Fibroblast of skin of abdomen (primary cell): ENCODE data around the gene IGF2R. TPM values are rescaled to one million over a fixed set of nuclear protein-coding genes. Genes with fewer than 3 reads are reported as not detected.
"Not testable (repeated sequence)": the region's sequence is repeated elsewhere in the genome, so short reads cannot be mapped to it uniquely, and the experiment has no call there.

Source experiments
- DNase-seq: peaks from one replicate; pipeline ENCODE4 v3.0.0-alpha.2; 2013
- polyA plus RNA-seq, 2 experiments: library from polyadenylated mRNA; unstranded; fragments of 120-200 nt; gene quantifications; one replicate each; pipeline ENCODE4 v1.2.1, GENCODE V29; 2013; ENCODE audit not compliant: insufficient read length in 2 of 2

The IGF2R gene, protein sequence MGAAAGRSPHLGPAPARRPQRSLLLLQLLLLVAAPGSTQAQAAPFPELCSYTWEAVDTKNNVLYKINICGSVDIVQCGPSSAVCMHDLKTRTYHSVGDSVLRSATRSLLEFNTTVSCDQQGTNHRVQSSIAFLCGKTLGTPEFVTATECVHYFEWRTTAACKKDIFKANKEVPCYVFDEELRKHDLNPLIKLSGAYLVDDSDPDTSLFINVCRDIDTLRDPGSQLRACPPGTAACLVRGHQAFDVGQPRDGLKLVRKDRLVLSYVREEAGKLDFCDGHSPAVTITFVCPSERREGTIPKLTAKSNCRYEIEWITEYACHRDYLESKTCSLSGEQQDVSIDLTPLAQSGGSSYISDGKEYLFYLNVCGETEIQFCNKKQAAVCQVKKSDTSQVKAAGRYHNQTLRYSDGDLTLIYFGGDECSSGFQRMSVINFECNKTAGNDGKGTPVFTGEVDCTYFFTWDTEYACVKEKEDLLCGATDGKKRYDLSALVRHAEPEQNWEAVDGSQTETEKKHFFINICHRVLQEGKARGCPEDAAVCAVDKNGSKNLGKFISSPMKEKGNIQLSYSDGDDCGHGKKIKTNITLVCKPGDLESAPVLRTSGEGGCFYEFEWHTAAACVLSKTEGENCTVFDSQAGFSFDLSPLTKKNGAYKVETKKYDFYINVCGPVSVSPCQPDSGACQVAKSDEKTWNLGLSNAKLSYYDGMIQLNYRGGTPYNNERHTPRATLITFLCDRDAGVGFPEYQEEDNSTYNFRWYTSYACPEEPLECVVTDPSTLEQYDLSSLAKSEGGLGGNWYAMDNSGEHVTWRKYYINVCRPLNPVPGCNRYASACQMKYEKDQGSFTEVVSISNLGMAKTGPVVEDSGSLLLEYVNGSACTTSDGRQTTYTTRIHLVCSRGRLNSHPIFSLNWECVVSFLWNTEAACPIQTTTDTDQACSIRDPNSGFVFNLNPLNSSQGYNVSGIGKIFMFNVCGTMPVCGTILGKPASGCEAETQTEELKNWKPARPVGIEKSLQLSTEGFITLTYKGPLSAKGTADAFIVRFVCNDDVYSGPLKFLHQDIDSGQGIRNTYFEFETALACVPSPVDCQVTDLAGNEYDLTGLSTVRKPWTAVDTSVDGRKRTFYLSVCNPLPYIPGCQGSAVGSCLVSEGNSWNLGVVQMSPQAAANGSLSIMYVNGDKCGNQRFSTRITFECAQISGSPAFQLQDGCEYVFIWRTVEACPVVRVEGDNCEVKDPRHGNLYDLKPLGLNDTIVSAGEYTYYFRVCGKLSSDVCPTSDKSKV (N-terminal part only)
- 55.0 TPM for polyA plus RNA-seq (2013, experiment 1 of 2; ENCODE audit: insufficient read length)
- polyA plus RNA-seq (2013, experiment 2 of 2; ENCODE audit: insufficient read length) = 51.0 TPM

- DNase-seq = peak; percentile 89
Observed at GRCh38 chr6:159968295-159969203, at the start of gene IGF2R. TSS of gene IGF2R (plus strand) at chr6:159969082. CDS start at chr6:159969247, 165 bp downstream.

- DNase-seq = no peak
Observed at GRCh38 chr6:159919800-159920199, 49.1 kb upstream of the IGF2R start.

- not testable (repeated sequence) for DNase-seq
Observed at GRCh38 chr6:159924150-159924549, 44.7 kb upstream of the IGF2R start.

GRCh38 chr6:159926542-159927203 lies 42.2 kb upstream of the IGF2R start:
- no peak for DNase-seq

DNA sequence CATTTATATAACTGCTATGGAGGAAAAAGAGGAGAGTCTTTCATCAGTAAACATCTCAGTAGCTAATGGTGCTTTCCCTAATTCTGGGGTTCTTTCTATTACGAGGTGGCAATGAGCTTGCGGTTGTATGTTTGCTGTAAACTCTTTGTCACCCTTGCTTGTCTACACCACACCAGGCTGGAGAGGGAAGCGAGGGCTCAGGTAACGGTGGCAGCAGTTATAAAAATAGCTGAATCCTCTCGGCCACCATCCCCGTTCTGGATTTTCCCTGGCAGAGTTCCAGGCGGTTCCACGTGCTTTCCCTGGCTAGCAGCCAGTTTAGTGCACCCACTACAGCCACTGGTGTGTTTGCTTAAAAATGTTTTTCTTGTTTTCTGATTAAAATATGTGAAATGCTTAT lies 39.1 kb upstream of the IGF2R start:
- no peak for DNase-seq

- no peak for DNase-seq
Observed at GRCh38 chr6:159931112-159931511, 37.8 kb upstream of the IGF2R start.

DNA sequence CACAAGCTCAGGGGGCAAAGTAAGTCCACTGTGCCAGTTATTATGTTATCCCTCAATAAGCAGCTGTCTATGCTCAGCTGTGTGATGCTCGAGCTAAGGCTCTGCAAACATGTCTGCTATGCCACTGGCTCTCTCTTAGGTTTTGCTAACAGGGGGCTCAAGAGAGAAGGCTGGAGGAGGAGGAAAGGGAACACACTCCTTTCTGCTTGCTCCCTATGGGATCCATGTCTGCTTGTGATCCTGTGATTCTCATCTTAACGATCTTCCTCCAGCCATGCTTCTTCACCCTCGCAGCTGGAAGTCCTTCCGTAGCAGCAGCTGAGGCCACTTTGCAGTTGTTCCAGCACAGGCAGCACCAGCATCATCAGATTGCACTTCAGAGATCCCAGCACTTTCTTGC lies 37.0 kb upstream of the IGF2R start:
- no peak for DNase-seq

- DNase-seq = no peak
Observed at GRCh38 chr6:159933077-159933476, 35.8 kb upstream of the IGF2R start.

GRCh38 chr6:159934181-159934580 lies 34.7 kb upstream of the IGF2R start:
- no peak for DNase-seq

GRCh38 chr6:159935065-159935464 lies 33.8 kb upstream of the IGF2R start:
- DNase-seq = no peak

DNA sequence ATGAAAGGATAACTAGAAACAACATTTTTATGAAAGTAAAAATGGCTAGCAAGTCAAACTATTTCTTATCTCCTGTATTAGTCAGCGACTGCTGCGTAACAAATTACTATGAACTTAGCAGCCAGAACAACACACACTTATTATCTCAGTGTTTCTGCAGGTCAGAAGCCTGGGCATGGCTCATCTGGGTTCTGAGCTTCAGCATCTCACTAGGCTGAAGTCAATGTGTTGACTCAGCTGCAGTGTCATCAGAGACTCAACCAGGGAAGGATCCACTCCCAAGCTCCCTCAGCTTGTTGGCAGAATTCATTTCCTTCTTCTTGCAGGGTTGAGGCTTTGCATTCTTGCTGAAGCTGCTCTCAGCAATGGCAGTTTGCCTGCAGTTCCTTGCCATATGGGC lies 33.2 kb upstream of the IGF2R start:
- DNase-seq = no peak

- no peak for DNase-seq
Observed at GRCh38 chr6:159939591-159940016, 29.3 kb upstream of the IGF2R start.

- peak; percentile 34 for DNase-seq
Observed at GRCh38 chr6:159941286-159942113, 27.4 kb upstream of the IGF2R start.

DNA sequence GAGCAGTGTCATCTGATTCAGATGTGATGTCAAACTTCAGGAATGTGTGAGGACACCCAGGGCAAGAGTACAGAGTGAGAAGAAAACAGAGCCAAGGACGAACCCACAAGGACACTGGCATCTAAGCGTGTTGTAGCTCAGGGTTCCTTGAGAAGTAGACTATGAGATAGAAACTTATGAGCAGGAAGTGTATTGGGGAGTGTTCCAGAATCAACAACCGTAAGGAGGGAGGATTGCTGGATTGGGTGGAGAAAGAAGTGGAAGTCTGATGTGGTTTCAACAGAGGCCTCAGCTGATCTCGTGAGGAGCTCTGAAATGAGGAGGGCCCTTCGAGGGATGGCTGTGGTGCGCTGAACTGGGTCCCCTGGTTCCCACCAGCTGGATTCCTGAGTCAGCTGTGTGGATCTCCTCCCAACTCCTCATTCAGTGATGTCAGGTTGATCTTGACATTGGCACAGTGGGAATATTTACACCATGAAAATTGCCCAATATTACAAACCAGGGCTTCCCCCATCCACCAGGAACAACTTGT lies 25.7 kb upstream of the IGF2R start:
- DNase-seq = no peak

GRCh38 chr6:159943968-159944598 lies 24.8 kb upstream of the IGF2R start:
- no peak for DNase-seq

- no peak for DNase-seq
Observed at GRCh38 chr6:159945801-159946392, 23.0 kb upstream of the IGF2R start.

DNA sequence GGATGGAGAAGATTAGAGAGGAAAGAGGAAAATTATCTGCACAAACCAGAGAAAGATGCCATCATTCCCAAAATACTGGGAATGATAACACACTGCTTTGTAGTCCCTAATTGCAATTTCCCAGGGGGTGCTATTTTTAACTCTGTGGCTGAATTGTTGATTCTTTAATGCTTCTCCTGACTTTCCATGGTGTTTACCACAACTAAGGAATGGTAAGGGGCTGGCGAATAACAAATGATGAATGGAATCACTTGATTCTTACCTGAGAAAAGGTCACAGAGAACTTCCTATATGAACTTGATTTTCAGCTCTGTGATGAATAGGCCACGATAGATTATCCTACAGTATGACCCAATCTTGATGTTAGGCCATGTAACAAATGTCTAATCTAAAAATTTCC lies 22.0 kb upstream of the IGF2R start:
- DNase-seq = no peak

DNA sequence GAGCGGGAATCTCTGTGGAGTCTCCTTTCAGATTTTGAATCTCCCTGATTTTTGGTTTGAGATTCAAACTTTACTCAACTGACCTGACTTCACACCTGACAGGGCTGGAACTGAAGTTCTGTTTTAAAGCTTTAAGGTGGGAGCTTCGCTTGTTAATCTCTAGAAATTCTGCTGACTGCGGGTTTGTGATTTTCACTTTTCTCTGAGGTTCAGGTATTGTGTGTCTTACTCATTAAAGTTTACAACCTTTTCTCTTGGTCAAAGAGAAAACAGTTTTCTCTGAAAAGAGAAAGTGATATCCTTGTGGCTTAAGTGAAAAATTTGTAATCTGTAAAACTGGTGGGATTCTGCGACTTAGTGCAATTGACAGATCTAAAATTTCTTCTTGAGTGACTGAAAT lies 20.7 kb upstream of the IGF2R start:
- DNase-seq = no peak

DNA sequence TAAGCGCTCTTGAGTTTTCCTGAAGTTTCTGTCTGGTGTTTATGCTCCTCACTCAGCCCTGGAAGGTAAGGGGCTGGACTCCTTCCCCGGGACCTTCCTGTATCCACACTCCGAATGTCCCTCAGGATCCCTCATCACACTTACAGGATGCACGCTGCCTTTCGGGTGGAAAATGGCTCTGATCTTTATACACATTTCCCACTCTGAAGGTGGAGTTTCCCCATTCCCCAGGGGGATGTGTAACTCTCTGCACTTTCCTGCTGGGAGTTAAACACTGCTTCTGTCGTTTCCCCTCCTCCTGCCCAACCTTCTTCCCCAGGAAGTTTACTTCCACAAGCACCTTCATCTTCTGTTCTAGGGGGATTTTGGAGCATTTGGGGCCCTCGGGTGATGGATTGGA lies 17.1 kb upstream of the IGF2R start:
- DNase-seq = no peak
